HepG2 (cell line): Measurements from ENCODE around the gene MLLT11. TPM values are rescaled to one million over a fixed set of nuclear protein-coding genes. Genes with fewer than 3 reads are reported as not detected.

Source experiments
- RAD51 ChIP-seq: fragments of 450-650 bp; IDR thresholded peaks from 2 replicates; pipeline ENCODE4 v1.6.1; 2016; ENCODE audit warnings: borderline replicate concordance
- polyA plus RNA-seq, 8 experiments: library from polyadenylated mRNA; depleted of rRNA in 3 of 8; stranded (reverse) in 7 of 8; unstranded in 1 of 8; fragments of >200 nt; fragmentation: Illumina TruSeq in 4 of 8; extraction: Trizol in 4 of 8; gene quantifications; 2 replicates each; pipeline versions ENCODE4 v1.2.1 to v1.2.3, GENCODE V29; 2011 to 2016; ENCODE audit warnings: low read depth in 4 of 8, missing spikeins in 1 of 8, mixed read lengths in 1 of 8; ENCODE audit not compliant: insufficient read depth in 1 of 8
- total RNA-seq, 5 experiments: library from RNA; depleted of rRNA; stranded (reverse); fragments of >200 nt; fragmentation: Illumina TruSeq; extraction: Trizol; gene quantifications; 2 replicates each; pipeline ENCODE4 v1.2.3, GENCODE V29; 2016; ENCODE audit warnings: low read depth in 1 of 5
- TF ChIP-seq, protein P1 (sequence below), 2 experiments: fragments of 450-650 bp in 1 of 2; sonication (generic) in 1 of 2; formaldehyde crosslinking in 1 of 2; IDR thresholded peaks; 2 replicates each; pipeline versions ENCODE4 v1.6.1 to v1.8.0; 2016 to 2022; ENCODE audit warnings: antibody characterized with exemption in 1 of 2, mild to moderate bottlenecking in 1 of 2, missing genetic modification reagents in 1 of 2
- TF ChIP-seq, protein P2 (sequence below): sonication (generic); formaldehyde crosslinking; IDR thresholded peaks from 2 replicates; pipeline ENCODE4 v1.8.1; 2022; ENCODE audit warnings: mild to moderate bottlenecking, missing genetic modification reagents
- TF ChIP-seq, protein P3 (sequence below): sonication (generic); formaldehyde crosslinking; IDR thresholded peaks from 2 replicates; pipeline ENCODE4 v1.9.0; 2021; ENCODE audit warnings: missing genetic modification reagents, borderline replicate concordance
- TF ChIP-seq, protein P4 (sequence below): sonication (generic); formaldehyde crosslinking; IDR thresholded peaks from 2 replicates; pipeline ENCODE4 v1.8.0; 2022; ENCODE audit warnings: mild to moderate bottlenecking, missing genetic modification reagents, moderate library complexity
- TF ChIP-seq, protein P5 (sequence below): sonication (generic); formaldehyde crosslinking; IDR thresholded peaks from 2 replicates; pipeline ENCODE4 v1.4.0; 2020; ENCODE audit warnings: mild to moderate bottlenecking, missing genetic modification reagents, borderline replicate concordance

MLLT11 gene
- total and polyA plus RNA-seq, 2 of the 13 experiments (the other 11 are each of a cell fraction or from before 2014, with no cell fraction given) = 0.21 to 0.22 TPM

DNA sequence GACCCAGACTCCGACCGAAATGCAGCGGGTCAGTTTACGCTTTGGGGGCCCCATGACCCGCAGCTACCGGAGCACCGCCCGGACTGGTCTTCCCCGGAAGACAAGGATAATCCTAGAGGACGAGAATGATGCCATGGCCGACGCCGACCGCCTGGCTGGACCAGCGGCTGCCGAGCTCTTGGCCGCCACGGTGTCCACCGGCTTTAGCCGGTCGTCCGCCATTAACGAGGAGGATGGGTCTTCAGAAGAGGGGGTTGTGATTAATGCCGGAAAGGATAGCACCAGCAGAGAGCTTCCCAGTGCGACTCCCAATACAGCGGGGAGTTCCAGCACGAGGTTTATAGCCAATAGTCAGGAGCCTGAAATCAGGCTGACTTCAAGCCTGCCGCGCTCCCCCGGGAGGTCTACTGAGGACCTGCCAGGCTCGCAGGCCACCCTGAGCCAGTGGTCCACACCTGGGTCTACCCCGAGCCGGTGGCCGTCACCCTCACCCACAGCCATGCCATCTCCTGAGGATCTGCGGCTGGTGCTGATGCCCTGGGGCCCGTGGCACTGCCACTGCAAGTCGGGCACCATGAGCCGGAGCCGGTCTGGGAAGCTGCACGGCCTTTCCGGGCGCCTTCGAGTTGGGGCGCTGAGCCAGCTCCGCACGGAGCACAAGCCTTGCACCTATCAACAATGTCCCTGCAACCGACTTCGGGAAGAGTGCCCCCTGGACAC is 12.1 kb upstream of the MLLT11 start (continued):
- TF ChIP-seq RAD51 = no peak
- TF ChIP-seq, protein P1, sequence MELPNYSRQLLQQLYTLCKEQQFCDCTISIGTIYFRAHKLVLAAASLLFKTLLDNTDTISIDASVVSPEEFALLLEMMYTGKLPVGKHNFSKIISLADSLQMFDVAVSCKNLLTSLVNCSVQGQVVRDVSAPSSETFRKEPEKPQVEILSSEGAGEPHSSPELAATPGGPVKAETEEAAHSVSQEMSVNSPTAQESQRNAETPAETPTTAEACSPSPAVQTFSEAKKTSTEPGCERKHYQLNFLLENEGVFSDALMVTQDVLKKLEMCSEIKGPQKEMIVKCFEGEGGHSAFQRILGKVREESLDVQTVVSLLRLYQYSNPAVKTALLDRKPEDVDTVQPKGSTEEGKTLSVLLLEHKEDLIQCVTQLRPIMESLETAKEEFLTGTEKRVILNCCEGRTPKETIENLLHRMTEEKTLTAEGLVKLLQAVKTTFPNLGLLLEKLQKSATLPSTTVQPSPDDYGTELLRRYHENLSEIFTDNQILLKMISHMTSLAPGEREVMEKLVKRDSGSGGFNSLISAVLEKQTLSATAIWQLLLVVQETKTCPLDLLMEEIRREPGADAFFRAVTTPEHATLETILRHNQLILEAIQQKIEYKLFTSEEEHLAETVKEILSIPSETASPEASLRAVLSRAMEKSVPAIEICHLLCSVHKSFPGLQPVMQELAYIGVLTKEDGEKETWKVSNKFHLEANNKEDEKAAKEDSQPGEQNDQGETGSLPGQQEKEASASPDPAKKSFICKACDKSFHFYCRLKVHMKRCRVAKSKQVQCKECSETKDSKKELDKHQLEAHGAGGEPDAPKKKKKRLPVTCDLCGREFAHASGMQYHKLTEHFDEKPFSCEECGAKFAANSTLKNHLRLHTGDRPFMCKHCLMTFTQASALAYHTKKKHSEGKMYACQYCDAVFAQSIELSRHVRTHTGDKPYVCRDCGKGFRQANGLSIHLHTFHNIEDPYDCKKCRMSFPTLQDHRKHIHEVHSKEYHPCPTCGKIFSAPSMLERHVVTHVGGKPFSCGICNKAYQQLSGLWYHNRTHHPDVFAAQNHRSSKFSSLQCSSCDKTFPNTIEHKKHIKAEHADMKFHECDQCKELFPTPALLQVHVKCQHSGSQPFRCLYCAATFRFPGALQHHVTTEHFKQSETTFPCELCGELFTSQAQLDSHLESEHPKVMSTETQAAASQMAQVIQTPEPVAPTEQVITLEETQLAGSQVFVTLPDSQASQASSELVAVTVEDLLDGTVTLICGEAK (IDR thresholded peaks at IDR 0.05) = no peak
- TF ChIP-seq, protein P1 (CRISPR knock-in tag; IDR thresholded peaks at IDR 0.05) = peak; percentile 69
- TF ChIP-seq, protein P2, sequence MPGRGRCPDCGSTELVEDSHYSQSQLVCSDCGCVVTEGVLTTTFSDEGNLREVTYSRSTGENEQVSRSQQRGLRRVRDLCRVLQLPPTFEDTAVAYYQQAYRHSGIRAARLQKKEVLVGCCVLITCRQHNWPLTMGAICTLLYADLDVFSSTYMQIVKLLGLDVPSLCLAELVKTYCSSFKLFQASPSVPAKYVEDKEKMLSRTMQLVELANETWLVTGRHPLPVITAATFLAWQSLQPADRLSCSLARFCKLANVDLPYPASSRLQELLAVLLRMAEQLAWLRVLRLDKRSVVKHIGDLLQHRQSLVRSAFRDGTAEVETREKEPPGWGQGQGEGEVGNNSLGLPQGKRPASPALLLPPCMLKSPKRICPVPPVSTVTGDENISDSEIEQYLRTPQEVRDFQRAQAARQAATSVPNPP (CRISPR knock-in tag) = no peak
- TF ChIP-seq, protein P3, sequence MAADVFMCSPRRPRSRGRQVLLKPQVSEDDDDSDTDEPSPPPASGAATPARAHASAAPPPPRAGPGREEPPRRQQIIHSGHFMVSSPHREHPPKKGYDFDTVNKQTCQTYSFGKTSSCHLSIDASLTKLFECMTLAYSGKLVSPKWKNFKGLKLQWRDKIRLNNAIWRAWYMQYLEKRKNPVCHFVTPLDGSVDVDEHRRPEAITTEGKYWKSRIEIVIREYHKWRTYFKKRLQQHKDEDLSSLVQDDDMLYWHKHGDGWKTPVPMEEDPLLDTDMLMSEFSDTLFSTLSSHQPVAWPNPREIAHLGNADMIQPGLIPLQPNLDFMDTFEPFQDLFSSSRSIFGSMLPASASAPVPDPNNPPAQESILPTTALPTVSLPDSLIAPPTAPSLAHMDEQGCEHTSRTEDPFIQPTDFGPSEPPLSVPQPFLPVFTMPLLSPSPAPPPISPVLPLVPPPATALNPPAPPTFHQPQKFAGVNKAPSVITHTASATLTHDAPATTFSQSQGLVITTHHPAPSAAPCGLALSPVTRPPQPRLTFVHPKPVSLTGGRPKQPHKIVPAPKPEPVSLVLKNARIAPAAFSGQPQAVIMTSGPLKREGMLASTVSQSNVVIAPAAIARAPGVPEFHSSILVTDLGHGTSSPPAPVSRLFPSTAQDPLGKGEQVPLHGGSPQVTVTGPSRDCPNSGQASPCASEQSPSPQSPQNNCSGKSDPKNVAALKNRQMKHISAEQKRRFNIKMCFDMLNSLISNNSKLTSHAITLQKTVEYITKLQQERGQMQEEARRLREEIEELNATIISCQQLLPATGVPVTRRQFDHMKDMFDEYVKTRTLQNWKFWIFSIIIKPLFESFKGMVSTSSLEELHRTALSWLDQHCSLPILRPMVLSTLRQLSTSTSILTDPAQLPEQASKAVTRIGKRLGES (CRISPR knock-in tag) = 0 out of 2 replicates have a peak, but pooled peaks have one; percentile 23
- TF ChIP-seq, protein P4, sequence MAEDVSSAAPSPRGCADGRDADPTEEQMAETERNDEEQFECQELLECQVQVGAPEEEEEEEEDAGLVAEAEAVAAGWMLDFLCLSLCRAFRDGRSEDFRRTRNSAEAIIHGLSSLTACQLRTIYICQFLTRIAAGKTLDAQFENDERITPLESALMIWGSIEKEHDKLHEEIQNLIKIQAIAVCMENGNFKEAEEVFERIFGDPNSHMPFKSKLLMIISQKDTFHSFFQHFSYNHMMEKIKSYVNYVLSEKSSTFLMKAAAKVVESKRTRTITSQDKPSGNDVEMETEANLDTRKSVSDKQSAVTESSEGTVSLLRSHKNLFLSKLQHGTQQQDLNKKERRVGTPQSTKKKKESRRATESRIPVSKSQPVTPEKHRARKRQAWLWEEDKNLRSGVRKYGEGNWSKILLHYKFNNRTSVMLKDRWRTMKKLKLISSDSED = no peak
- TF ChIP-seq, protein P5, sequence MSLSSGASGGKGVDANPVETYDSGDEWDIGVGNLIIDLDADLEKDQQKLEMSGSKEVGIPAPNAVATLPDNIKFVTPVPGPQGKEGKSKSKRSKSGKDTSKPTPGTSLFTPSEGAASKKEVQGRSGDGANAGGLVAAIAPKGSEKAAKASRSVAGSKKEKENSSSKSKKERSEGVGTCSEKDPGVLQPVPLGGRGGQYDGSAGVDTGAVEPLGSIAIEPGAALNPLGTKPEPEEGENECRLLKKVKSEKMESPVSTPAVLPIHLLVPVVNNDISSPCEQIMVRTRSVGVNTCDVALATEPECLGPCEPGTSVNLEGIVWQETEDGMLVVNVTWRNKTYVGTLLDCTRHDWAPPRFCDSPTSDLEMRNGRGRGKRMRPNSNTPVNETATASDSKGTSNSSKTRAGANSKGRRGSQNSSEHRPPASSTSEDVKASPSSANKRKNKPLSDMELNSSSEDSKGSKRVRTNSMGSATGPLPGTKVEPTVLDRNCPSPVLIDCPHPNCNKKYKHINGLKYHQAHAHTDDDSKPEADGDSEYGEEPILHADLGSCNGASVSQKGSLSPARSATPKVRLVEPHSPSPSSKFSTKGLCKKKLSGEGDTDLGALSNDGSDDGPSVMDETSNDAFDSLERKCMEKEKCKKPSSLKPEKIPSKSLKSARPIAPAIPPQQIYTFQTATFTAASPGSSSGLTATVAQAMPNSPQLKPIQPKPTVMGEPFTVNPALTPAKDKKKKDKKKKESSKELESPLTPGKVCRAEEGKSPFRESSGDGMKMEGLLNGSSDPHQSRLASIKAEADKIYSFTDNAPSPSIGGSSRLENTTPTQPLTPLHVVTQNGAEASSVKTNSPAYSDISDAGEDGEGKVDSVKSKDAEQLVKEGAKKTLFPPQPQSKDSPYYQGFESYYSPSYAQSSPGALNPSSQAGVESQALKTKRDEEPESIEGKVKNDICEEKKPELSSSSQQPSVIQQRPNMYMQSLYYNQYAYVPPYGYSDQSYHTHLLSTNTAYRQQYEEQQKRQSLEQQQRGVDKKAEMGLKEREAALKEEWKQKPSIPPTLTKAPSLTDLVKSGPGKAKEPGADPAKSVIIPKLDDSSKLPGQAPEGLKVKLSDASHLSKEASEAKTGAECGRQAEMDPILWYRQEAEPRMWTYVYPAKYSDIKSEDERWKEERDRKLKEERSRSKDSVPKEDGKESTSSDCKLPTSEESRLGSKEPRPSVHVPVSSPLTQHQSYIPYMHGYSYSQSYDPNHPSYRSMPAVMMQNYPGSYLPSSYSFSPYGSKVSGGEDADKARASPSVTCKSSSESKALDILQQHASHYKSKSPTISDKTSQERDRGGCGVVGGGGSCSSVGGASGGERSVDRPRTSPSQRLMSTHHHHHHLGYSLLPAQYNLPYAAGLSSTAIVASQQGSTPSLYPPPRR (CRISPR knock-in tag) = 0 out of 2 replicates have a peak, but pooled peaks have one; percentile 28
